Transverse colon (tissue), 4 donors: ENCODE results near the gene BAZ2B. TPM values are rescaled to one million over a fixed set of nuclear protein-coding genes. Genes with fewer than 3 reads are reported as not detected.

Experiments
- DNase-seq: peaks from one replicate; pipeline ENCODE4 v3.0.0-alpha.2; 2019
- H3K27ac ChIP-seq, 4 donors: fragments of 200-600 bp; sonication (generic); 2 replicates each; pipeline ENCODE4 v1.5.1; 2016 to 2018; ENCODE audit warnings: inconsistent platforms in 4 of 4
- H3K27me3 ChIP-seq: fragments of 200-600 bp; sonication (generic); 2 replicates; pipeline ENCODE4 v1.5.1; 2017; ENCODE audit warnings: inconsistent platforms
- H3K36me3 ChIP-seq, 4 donors: fragments of 200-600 bp; sonication (generic); 2 replicates each; pipeline ENCODE4 v1.5.1; 2017 to 2019; ENCODE audit warnings: inconsistent platforms in 4 of 4
- H3K4me1 ChIP-seq, 4 donors: fragments of 200-600 bp; sonication (generic); 2 replicates each; pipeline ENCODE4 v1.5.1; 2017 to 2020; ENCODE audit warnings: inconsistent platforms in 4 of 4
- H3K4me3 ChIP-seq, 4 donors: fragments of 200-600 bp; sonication (generic); 1 replicate in 1 of 4; 2 replicates in 3 of 4; pipeline versions ENCODE4 v1.5.1 to v1.6.1; 2017 to 2019; ENCODE audit warnings: inconsistent platforms in 4 of 4
- H3K9me3 ChIP-seq, 2 donors: fragments of 200-600 bp; sonication (generic); 2 replicates each; pipeline ENCODE4 v1.5.1; 2017 to 2019; ENCODE audit warnings: inconsistent platforms in 2 of 2
- EP300 ChIP-seq: sonication (generic); formaldehyde crosslinking; IDR thresholded peaks from one replicate; pipeline ENCODE4 v1.6.1; 2017; ENCODE audit warnings: antibody characterized with exemption, low read depth
- POLR2A ChIP-seq: fragments of 450-650 bp; IDR thresholded peaks from one replicate; pipeline ENCODE4 v1.6.1; 2016; ENCODE audit warnings: antibody characterized with exemption, mild to moderate bottlenecking, moderate library complexity
- POLR2AphosphoS5 ChIP-seq, 3 donors: sonication (generic); formaldehyde crosslinking; IDR thresholded peaks; one replicate each; pipeline ENCODE4 v1.6.1; 2016; ENCODE audit warnings: antibody characterized with exemption in 3 of 3
- WGBS, 2 donors: methylation state at CpG; one replicate each; pipeline ENCODE4 v1.1.5; 2018; ENCODE audit warnings: low coverage in 1 of 2; 5-methylcytosine and 5-hydroxymethylcytosine counted together
- in situ Hi-C, 4 donors: fragments of 200-750 bp; cut with MboI; loops; one replicate each; pipeline versions ENCODE4 v1.15.0 to v1.15.1; 2017; ENCODE audit warnings: low sequenced_read_pairs in 3 of 4, low pct_ligation_motif_present in 1 of 4, low pct_unique_long_range_greater_than_20kb in 1 of 4
- intact Hi-C: fragments of 100-400 bp; cut with DNase I; formaldehyde crosslinking; loops from one replicate; pipeline ENCODE4 v1.15.1; 2023; ENCODE audit warnings: low total_unique reads
- total RNA-seq, 4 donors: library from RNA; depleted of rRNA; stranded (reverse); fragments of >200 nt; gene quantifications; one replicate each; pipeline ENCODE4 v1.1.0, GENCODE V29; 2016
- TF ChIP-seq, protein P1 (sequence below), 5 experiments: fragments of 200-600 bp in 3 of 5; fragments of 450-650 bp in 2 of 5; sonication (generic) in 3 of 5; IDR thresholded peaks; 1 replicate in 2 of 5; 2 replicates in 3 of 5; pipeline ENCODE4 v1.5.1; 2016 to 2017; ENCODE audit warnings: antibody characterized with exemption in 5 of 5, inconsistent platforms in 3 of 5, mild to moderate bottlenecking in 2 of 5, moderate library complexity in 1 of 5

Gene BAZ2B
- total RNA-seq, 4 donors from 2014 or later: 42.3 to 104 (median 81.3) TPM

DNA sequence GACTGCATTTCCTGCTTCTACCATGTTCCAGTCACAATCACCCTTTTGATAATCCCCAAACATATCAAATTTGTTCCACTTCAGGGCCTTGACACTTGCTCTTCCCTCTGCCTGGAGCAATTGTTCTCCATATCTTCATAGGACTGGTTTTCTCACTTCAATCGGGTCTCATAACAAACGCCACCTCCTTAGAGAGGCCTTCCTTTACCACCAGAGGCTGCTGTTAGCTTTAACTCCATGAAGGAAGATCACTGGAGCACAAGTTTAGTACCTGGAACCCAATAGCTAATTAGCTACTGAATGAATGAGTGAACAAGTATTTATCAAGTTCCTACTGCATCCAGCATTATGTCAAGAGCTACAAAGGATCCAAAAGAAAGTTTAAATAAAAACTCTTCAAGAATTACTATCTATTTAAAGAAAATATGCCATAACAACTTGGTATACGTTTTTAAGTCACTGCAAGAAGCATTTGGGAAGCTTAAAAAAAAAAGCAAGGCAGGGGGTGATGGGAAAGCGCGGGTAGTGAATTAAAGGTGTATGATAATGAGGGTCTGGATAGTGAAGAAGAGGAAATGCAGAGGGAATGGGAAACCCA, 58.8 kb downstream of the BAZ2B start:
- intact Hi-C loops (no loop called here), in situ Hi-C loops (no loop called here)
- Histone ChIP-seq H3K9me3 (no peaks in the 10 kb centered on the region), H3K27ac (no peak overlapping the region), H3K36me3 (no peaks in the 10 kb centered on the region), H3K27me3 (no peaks in the 10 kb centered on the region), H3K4me1 (peaks cover 0 to 9% (median 5%) of the 10 kb centered on the region in 4 donors), H3K4me3 (no peak overlapping the region)
- WGBS, 2 donors: 69 to 71% methylated on average over 5 of the region's 5 CpGs
- no peak for DNase-seq
- no peak for TF ChIP-seq EP300
- TF ChIP-seq, protein P1, sequence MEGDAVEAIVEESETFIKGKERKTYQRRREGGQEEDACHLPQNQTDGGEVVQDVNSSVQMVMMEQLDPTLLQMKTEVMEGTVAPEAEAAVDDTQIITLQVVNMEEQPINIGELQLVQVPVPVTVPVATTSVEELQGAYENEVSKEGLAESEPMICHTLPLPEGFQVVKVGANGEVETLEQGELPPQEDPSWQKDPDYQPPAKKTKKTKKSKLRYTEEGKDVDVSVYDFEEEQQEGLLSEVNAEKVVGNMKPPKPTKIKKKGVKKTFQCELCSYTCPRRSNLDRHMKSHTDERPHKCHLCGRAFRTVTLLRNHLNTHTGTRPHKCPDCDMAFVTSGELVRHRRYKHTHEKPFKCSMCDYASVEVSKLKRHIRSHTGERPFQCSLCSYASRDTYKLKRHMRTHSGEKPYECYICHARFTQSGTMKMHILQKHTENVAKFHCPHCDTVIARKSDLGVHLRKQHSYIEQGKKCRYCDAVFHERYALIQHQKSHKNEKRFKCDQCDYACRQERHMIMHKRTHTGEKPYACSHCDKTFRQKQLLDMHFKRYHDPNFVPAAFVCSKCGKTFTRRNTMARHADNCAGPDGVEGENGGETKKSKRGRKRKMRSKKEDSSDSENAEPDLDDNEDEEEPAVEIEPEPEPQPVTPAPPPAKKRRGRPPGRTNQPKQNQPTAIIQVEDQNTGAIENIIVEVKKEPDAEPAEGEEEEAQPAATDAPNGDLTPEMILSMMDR (IDR thresholded peaks at IDR 0.05): peak; percentile 22 to 52 (median 35)

DNA sequence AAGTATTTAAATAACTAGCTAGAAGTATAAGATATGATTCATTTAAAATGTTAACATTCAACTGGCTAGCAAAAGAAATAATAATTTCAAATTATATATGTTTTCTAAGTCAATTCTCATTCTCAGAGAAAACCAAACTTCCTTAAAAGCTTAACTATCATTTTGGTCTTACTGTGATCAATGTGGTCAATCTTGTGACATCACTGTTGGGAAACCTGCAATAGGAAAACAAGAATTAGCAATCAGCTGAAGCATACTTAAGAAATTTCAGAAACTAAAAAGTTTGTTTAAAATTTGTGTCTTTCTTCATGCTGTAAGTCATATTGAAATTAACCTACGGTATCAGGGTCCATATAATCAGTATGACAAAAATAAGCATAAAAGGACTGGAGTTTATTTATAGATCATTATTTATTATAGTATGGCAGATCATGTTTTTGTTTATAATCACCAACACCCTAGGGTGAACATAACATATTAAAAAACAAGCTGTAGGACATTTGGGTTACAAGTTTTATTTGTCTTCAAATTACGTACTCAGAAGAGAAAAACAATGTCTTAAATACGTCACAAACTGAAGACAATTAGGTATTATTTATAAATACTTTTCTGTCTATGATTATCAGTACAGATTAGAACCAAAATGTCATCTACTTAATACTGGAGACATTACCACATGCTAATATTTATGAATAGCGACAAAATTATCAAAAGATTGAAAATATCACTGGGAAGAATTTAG, 60.5 kb downstream of the BAZ2B start:
- no peaks in the 10 kb centered on the region for H3K27me3 ChIP-seq
- 76 to 84% methylated on average over 4 of the region's 4 CpGs for WGBS, 2 donors
- in situ Hi-C loops: no loop called here
- no peaks in the 10 kb centered on the region for H3K9me3 ChIP-seq
- peaks cover 0 to 9% (median 5%) of the 10 kb centered on the region in 4 donors for H3K4me1 ChIP-seq
- intact Hi-C loops: no loop called here
- H3K36me3 ChIP-seq: no peaks in the 10 kb centered on the region
- TF ChIP-seq, protein P1 (IDR thresholded peaks at IDR 0.05): no peak
- no peak for TF ChIP-seq POLR2AphosphoS5 (IDR thresholded peaks at IDR 0.05)
- TF ChIP-seq EP300: no peak
- TF ChIP-seq POLR2A: no peak
- no peak overlapping the region for H3K4me3 ChIP-seq
- H3K27ac ChIP-seq: no peak overlapping the region
- DNase-seq: no peak

DNA sequence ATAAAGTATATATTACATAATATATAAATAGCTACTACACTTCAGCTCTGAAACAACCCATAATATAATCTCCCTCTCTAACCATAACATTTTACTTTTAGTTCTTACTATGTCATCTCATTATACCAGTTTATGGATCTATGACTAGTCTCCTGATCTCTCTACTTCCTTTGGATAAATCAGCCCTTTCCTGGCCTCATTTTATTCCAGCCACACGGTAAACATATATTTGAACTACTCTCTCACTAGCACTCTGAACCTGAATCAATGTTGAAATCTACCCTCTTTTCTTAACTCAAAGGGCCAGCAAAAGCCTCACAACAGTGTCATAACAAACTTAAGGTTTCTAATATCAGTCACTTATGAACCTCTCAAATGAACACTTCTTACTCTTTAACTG, 62.6 kb downstream of the BAZ2B start:
- H3K27ac ChIP-seq: peak overlapping the region in 1 of 4 donors; percentile 12
- no peaks in the 10 kb centered on the region for H3K27me3 ChIP-seq
- no peaks in the 10 kb centered on the region for H3K9me3 ChIP-seq
- H3K4me3 ChIP-seq: no peak overlapping the region
- WGBS, 2 donors: 30 to 45% methylated on average over 1 of the region's 1 CpG
- TF ChIP-seq EP300: no peak
- TF ChIP-seq POLR2A: no peak
- no peak for TF ChIP-seq POLR2AphosphoS5 (IDR thresholded peaks at IDR 0.05)
- TF ChIP-seq, protein P1 (IDR thresholded peaks at IDR 0.05): no peak
- intact Hi-C loops (no loop called here), in situ Hi-C loops (no loop called here)
- no peak for DNase-seq
- peaks cover 0 to 9% (median 5%) of the 10 kb centered on the region in 4 donors for H3K4me1 ChIP-seq
- no peaks in the 10 kb centered on the region for H3K36me3 ChIP-seq

DNA sequence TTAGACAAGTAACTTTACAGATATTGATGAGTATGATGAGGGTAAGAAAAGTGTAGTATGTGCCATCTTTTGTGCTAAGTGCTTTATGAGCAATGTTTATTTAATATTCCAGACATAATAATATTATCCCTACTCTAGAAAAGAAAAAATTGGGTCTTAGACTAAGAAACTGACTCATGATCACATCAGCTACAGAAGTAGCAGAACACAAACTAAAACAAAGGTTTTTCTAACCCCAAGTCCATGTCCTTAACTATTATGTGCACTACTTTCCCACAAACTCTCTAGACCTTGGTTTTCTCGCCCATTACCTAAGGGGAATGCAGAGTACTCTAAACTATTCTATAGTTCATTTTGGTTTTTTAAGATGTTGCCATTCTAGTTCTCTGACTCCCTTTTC, 64.5 kb downstream of the BAZ2B start:
- TF ChIP-seq, protein P1 (IDR thresholded peaks at IDR 0.05): no peak
- TF ChIP-seq POLR2A (no peak), EP300 (no peak), POLR2AphosphoS5 (IDR thresholded peaks at IDR 0.05) (no peak)
- no peak overlapping the region for H3K27ac ChIP-seq
- no peaks in the 10 kb centered on the region for H3K27me3 ChIP-seq
- H3K9me3 ChIP-seq: no peaks in the 10 kb centered on the region
- H3K4me1 ChIP-seq: peaks cover 0 to 9% (median 5%) of the 10 kb centered on the region in 4 donors
- in situ Hi-C loops (no loop called here), intact Hi-C loops (no loop called here)
- H3K4me3 ChIP-seq: no peak overlapping the region
- no peak for DNase-seq
- H3K36me3 ChIP-seq: no peaks in the 10 kb centered on the region
- WGBS, 2 donors: 83 to 95% methylated on average over 1 of the region's 1 CpG
